ENCODE data around the gene C20orf144.

The C20orf144 gene

DNA sequence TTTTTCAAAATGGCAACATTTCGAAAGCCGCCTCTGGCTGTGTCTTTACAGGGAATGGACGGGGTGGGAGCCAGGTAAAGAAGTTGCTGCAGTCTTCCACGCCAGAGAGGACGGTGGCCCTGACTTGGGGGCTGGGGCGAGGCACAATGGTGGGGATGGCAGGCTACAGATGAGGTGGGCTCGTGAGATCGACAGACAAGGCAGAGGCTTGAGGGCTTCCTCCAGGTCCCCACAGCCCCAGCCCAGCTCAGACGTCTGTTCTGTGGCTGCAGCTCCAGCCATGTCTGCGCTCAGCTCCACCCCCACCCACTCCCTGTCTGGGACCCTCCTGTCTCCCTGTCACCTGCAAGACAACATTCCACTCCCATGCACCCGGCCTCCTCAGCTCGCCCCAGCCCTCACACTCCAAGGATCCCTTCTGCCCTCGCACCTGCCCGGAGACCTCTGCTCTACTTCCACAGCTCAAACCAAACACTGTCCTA is 7.4 kb upstream of the C20orf144 start:
- TF ChIP-seq, protein P1, sequence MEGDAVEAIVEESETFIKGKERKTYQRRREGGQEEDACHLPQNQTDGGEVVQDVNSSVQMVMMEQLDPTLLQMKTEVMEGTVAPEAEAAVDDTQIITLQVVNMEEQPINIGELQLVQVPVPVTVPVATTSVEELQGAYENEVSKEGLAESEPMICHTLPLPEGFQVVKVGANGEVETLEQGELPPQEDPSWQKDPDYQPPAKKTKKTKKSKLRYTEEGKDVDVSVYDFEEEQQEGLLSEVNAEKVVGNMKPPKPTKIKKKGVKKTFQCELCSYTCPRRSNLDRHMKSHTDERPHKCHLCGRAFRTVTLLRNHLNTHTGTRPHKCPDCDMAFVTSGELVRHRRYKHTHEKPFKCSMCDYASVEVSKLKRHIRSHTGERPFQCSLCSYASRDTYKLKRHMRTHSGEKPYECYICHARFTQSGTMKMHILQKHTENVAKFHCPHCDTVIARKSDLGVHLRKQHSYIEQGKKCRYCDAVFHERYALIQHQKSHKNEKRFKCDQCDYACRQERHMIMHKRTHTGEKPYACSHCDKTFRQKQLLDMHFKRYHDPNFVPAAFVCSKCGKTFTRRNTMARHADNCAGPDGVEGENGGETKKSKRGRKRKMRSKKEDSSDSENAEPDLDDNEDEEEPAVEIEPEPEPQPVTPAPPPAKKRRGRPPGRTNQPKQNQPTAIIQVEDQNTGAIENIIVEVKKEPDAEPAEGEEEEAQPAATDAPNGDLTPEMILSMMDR (IDR thresholded peaks at IDR 0.05; ENCODE audit: insufficient read depth, low read depth, low read length, missing control alignments) = no peak
- DNase-seq (ENCODE audit: low read depth) = no peak
- no peak overlapping the region for H3K4me3 ChIP-seq (ENCODE audit: low read length)

DNA sequence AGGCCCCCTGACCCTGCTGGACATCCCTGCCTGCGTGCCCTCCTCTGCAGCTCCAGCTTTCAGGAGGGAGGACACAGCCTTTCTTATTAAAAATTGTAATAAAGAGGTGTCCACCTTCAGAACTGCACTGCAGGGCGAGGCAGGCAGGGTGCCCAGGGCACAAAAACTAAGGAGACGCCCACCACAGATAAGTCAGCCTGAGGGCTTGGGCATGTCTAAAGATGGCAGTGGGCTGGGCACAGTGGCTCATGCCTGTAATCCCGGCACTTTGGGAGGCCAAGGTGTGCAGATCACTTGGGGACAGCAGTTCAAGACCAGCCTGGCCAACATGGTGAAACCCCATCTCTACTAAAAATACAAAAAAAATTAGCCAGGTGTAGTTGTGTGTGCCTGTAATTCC is 7.0 kb upstream of the C20orf144 start:
- TF ChIP-seq, protein P1 (IDR thresholded peaks at IDR 0.05; ENCODE audit: insufficient read depth, low read depth, low read length, missing control alignments) = no peak
- H3K4me3 ChIP-seq (ENCODE audit: low read length) = no peak overlapping the region
- DNase-seq (ENCODE audit: low read depth) = no peak

DNA sequence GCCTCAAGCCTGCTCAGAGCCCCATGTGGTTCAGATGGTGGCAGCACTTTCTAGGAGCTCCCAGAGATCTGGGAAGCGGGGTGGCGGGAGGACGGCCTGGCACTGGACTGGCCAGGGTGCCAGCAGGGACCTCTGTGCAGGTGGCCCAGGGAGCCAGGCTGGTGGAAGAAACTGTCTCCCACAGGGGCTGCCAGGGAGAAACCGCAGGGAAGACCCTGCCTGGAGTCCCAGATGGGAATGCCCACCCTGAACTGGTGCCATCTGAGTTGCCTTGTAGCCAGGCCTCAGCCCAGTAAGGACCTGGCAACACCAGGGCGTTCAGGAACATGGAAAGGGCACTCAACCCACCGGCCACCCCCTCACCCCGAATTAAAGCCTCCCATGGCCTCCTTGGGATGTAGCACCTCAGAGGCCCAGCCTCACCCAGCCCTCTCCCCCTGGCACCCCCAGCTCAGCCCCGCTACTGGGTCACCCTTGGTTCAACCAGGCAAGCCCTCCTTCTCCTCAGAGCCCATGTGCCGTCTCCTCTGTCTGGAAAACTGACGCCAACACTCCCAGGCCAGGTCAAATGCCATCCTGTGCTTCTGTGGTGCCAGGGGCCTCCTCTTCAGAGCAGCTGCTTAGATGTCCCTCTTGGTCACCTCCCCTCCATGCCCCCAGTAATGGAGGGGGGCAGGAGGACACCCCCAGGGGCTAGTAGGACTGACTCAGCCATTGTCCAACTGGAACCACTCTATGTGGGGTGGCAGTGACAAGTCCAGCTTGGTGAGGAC is 5.9 kb upstream of the C20orf144 start:
- no peak overlapping the region for H3K4me3 ChIP-seq (ENCODE audit: low read length)
- no peak for DNase-seq (ENCODE audit: low read depth)
- TF ChIP-seq, protein P1 (IDR thresholded peaks at IDR 0.05; ENCODE audit: insufficient read depth, low read depth, low read length, missing control alignments) = no peak

DNA sequence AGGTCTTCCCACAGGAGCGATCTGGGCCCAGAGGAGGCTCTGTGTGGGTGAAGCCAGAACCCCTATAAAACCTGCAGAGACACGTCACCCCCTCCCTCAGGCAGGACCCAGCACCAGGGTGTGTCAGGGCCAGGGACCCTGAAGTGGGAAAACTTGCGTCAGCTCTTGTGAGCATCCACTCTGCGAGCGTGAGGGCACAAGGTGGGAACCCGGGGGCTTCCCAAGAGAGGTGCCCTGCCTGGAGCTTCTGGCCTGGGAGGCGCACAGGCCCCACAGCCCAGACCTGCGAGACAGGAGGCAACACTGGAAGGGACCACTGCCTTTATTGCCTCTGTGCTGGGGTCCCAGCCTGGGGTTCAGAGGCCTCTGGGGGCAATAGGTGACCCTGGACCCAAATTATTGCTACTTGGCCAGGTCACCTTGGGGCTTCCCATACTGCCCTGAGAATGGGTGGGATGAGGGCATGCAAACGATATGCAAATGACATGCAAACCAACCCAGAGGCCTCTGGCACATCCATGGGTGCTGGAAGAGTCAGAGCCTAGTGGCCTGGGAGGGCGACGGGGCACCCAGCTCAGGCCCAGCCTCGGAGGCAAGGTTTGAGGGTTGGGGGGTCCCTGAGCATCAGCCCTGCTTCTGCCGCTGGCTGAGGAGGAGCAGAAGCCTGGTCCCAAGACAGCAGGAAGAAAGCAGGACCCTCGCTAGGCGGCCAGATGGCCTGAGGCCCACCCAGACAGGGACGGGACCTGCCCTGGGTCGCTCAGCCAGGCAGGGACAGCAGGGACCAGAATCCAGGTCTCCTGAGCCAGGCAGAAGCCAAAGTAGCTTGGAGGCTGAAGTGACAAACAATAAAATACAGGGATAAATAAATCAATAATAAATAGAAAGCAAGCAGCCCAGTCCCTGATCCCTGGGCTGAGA is 5.1 kb upstream of the C20orf144 start:
- no peak for DNase-seq (ENCODE audit: low read depth)
- TF ChIP-seq, protein P1 (IDR thresholded peaks at IDR 0.05; ENCODE audit: insufficient read depth, low read depth, low read length, missing control alignments) = no peak
- H3K4me3 ChIP-seq (ENCODE audit: low read length) = no peak overlapping the region

DNA sequence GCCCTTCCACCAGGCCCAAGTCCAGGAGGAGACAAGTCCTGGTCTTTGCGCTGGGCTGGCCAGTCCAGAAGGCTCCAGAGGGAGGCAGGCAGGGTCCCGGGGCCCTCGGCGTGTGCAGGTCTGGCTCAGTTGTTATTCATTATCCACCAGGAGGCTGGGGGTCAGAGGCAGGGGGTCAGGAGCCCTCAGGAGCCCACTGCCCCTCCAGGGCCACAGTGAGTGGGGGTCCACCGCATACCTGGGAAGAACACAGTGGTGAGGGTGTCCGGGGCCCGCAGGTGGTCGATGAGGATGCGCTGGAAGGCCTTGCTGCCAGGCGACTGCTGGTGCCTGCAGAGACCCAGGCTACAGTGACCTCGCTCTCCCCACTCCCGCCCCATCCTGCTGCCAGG is 4.4 kb upstream of the C20orf144 start:
- no peak for DNase-seq (ENCODE audit: low read depth)
- TF ChIP-seq, protein P1 (IDR thresholded peaks at IDR 0.05; ENCODE audit: insufficient read depth, low read depth, low read length, missing control alignments) = no peak
- H3K4me3 ChIP-seq (ENCODE audit: low read length) = no peak overlapping the region

DNA sequence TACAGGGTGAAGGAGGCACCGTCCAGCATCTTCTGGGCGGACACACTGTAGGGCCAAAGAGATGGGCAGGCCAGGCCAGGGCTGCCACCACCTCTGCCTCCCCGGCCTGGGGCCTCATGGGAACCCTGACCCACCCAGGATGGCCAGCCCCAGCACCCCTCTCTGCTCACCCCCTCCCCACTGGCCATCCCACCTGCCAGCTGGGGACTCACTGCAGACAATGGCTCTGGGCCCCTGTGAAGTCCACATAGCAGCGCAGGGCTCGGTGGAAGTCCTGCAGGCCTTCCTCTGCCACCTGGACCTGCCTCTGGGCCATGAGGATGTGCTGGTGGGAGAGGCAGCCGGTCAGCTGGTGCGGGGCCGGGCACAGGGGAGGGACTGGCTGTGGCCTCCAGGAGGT is 3.6 kb upstream of the C20orf144 start:
- TF ChIP-seq, protein P1 (IDR thresholded peaks at IDR 0.05; ENCODE audit: insufficient read depth, low read depth, low read length, missing control alignments) = no peak
- no peak for DNase-seq (ENCODE audit: low read depth)
- H3K4me3 ChIP-seq (ENCODE audit: low read length) = no peak overlapping the region

All from epithelial cell of esophagus (primary cell).